Measurements from ENCODE around the gene ZBTB46. TPM values are rescaled to one million over a fixed set of nuclear protein-coding genes. Genes with fewer than 3 reads are reported as not detected.

Gene ZBTB46
- total RNA-seq, 2 donors from 2014 or later: 2.1 to 3.2 TPM

GRCh38 chr20:63839620-63840019 lies 8.6 kb upstream of the ZBTB46 start:
- DNase-seq: no peak
- intact Hi-C loops (cut with DNase I): no loop called here
- no peaks in the 10 kb centered on the region for H3K27me3 ChIP-seq

GRCh38 chr20:63837479-63837878 lies 6.4 kb upstream of the ZBTB46 start:
- Histone ChIP-seq H3K36me3 (no peaks in the 10 kb centered on the region), H3K27ac (no peak overlapping the region), H3K27me3 (peaks cover 6% of the 10 kb centered on the region), H3K9me3 (no peaks in the 10 kb centered on the region), H3K9ac (ENCODE audit: low read depth in 2 of 2, low read length in 2 of 2) (no peak overlapping the region), H3K4me3 (no peak overlapping the region), H3K4me1 (peaks cover 10% of the 10 kb centered on the region)
- intact Hi-C loops (cut with DNase I): no loop called here
- TF ChIP-seq CTCF (IDR thresholded peaks at IDR 0.05): no peak
- DNase-seq: no peak

More at GRCh38 chr20:63839620-63840019, 8.6 kb upstream of the ZBTB46 start:
- no peak for TF ChIP-seq CTCF (IDR thresholded peaks at IDR 0.05)
- Histone ChIP-seq H3K9me3 (no peaks in the 10 kb centered on the region), H3K9ac (ENCODE audit: low read depth in 2 of 2, low read length in 2 of 2) (no peak overlapping the region), H3K27ac (no peak overlapping the region), H3K4me1 (peaks cover under 1% of the 10 kb centered on the region), H3K4me3 (no peak overlapping the region), H3K36me3 (no peaks in the 10 kb centered on the region)

GRCh38 chr20:63836458-63837344 lies 5.6 kb upstream of the ZBTB46 start:
- H3K36me3 ChIP-seq: no peaks in the 10 kb centered on the region
- peaks cover 7% of the 10 kb centered on the region for H3K27me3 ChIP-seq
- no peak overlapping the region for H3K9ac ChIP-seq (ENCODE audit: low read depth in 2 of 2, low read length in 2 of 2)
- no peak for DNase-seq
- H3K9me3 ChIP-seq: no peaks in the 10 kb centered on the region
- no peak overlapping the region for H3K27ac ChIP-seq
- TF ChIP-seq CTCF (IDR thresholded peaks at IDR 0.05): no peak
- H3K4me1 ChIP-seq: peaks cover 10% of the 10 kb centered on the region
- intact Hi-C loops (cut with DNase I): no loop called here
- no peak overlapping the region for H3K4me3 ChIP-seq

GRCh38 chr20:63835021-63835858 lies 4.2 kb upstream of the ZBTB46 start:
- peak; percentile 88 for DNase-seq
- Histone ChIP-seq H3K9me3 (no peaks in the 10 kb centered on the region), H3K9ac (ENCODE audit: low read depth in 2 of 2, low read length in 2 of 2) (no peak overlapping the region), H3K27ac (no peak overlapping the region), H3K36me3 (no peaks in the 10 kb centered on the region), H3K4me3 (no peak overlapping the region), H3K4me1 (peaks cover 10% of the 10 kb centered on the region), H3K27me3 (peaks cover 7% of the 10 kb centered on the region)
- intact Hi-C loops (cut with DNase I): no loop called here
- TF ChIP-seq CTCF (IDR thresholded peaks at IDR 0.05): no peak

- DNase-seq: no peak
- H3K27ac ChIP-seq: no peak overlapping the region
- H3K4me3 ChIP-seq: no peak overlapping the region
- no peak for TF ChIP-seq CTCF (IDR thresholded peaks at IDR 0.05)
- H3K27me3 ChIP-seq: peaks cover 13% of the 10 kb centered on the region
- no peaks in the 10 kb centered on the region for H3K36me3 ChIP-seq
- peaks cover 10% of the 10 kb centered on the region for H3K4me1 ChIP-seq
- intact Hi-C loops (cut with DNase I): no loop called here
- peak overlapping the region in 1 of 2 donors; percentile 12 for H3K9ac ChIP-seq (ENCODE audit: low read depth in 2 of 2, low read length in 2 of 2)
- no peaks in the 10 kb centered on the region for H3K9me3 ChIP-seq
Measured at GRCh38 chr20:63834491-63834880, 3.4 kb upstream of the ZBTB46 start.

All from colonic mucosa (tissue), 4 donors.